Fibroblast of lung (primary cell): ENCODE data around the gene CCT7. TPM values are rescaled to one million over a fixed set of nuclear protein-coding genes. Genes with fewer than 3 reads are reported as not detected.
"Not testable (repeated sequence)": the region's sequence is repeated elsewhere in the genome, so short reads cannot be mapped to it uniquely, and the experiment has no call there.

Experiments used
- DNase-seq, 2 donors: peaks; one replicate each; pipeline versions ENCODE4 v3.0.0 to v3.0.0-alpha.2; 2010; ENCODE audit warnings: low read depth in 2 of 2
- H2AFZ ChIP-seq: 2 replicates; pipeline ENCODE4 v1.5.1; 2012; ENCODE audit warnings: low read length, control low read depth, inconsistent platforms
- H3K27ac ChIP-seq: 2 replicates; pipeline ENCODE4 v1.5.1; 2011; ENCODE audit warnings: low read length, control low read depth; ENCODE audit not compliant: insufficient read depth
- H3K27me3 ChIP-seq: 2 replicates; pipeline ENCODE4 v1.5.1; 2011; ENCODE audit warnings: mild to moderate bottlenecking, low read length; ENCODE audit not compliant: control insufficient read depth, insufficient read depth
- H3K36me3 ChIP-seq: 2 replicates; pipeline ENCODE4 v1.5.1; 2011; ENCODE audit warnings: low read length; ENCODE audit not compliant: control insufficient read depth, insufficient read depth
- H3K4me1 ChIP-seq: 2 replicates; pipeline ENCODE4 v1.5.1; 2011; ENCODE audit warnings: low read length; ENCODE audit not compliant: control insufficient read depth, insufficient read depth; ENCODE audit errors: extremely low read depth
- H3K4me2 ChIP-seq: 2 replicates; pipeline ENCODE4 v1.5.1; 2011; ENCODE audit warnings: low read length, control low read depth; ENCODE audit not compliant: insufficient read depth; ENCODE audit errors: extremely low read depth
- H3K4me3 ChIP-seq, 4 experiments: fragments of 200-600 bp in 1 of 4; sonication (generic) in 1 of 4; replicated peaks in 1 of 4; 2 replicates each; pipeline ENCODE4 v1.5.1; 2011 to 2016; ENCODE audit warnings: low read length in 4 of 4, low read depth in 3 of 4, mild to moderate bottlenecking in 3 of 4, control low read depth in 2 of 4, inconsistent platforms in 1 of 4, mixed read lengths in 1 of 4; ENCODE audit not compliant: insufficient read depth in 1 of 4; ENCODE audit errors: control extremely low read depth in 1 of 4
- H3K79me2 ChIP-seq: 2 replicates; pipeline ENCODE4 v1.5.1; 2012; ENCODE audit warnings: mild to moderate bottlenecking, low read length, inconsistent platforms; ENCODE audit not compliant: control insufficient read depth, insufficient read depth
- H3K9ac ChIP-seq: 2 replicates; pipeline ENCODE4 v1.5.1; 2011; ENCODE audit warnings: mild to moderate bottlenecking, low read length, control low read depth; ENCODE audit not compliant: insufficient read depth
- H3K9me3 ChIP-seq: 2 replicates; pipeline ENCODE4 v1.5.1; 2012; ENCODE audit warnings: low read depth, low read length; ENCODE audit not compliant: control insufficient read depth, insufficient read depth
- H4K20me1 ChIP-seq: 2 replicates; pipeline ENCODE4 v1.5.1; 2011; ENCODE audit warnings: low read length; ENCODE audit not compliant: control insufficient read depth, insufficient read depth; ENCODE audit errors: extremely low read depth
- CTCF ChIP-seq, 2 donors: IDR thresholded peaks in 1 of 2; conservative IDR thresholded peaks in 1 of 2; 1 replicate in 1 of 2; 2 replicates in 1 of 2; pipeline ENCODE4 v1.5.1; 2011 to 2012; ENCODE audit warnings: low read length in 2 of 2, control low read depth in 1 of 2, inconsistent platforms in 1 of 2, low read depth in 1 of 2, mild to moderate bottlenecking in 1 of 2
- EZH2 ChIP-seq: IDR thresholded peaks from 2 replicates; pipeline ENCODE4 v1.5.1; 2012; ENCODE audit warnings: low read length, control low read depth, mild to moderate bottlenecking; ENCODE audit errors: missing control alignments
- polyA plus RNA-seq, 2 donors: library from polyadenylated mRNA; depleted of rRNA in 1 of 2; stranded (reverse) in 1 of 2; unstranded in 1 of 2; fragments of >200 nt; gene quantifications; 2 replicates each; pipeline ENCODE4 v1.2.1, GENCODE V29; 2011 to 2012; ENCODE audit warnings: missing spikeins in 1 of 2
- total RNA-seq: library from RNA; depleted of rRNA; stranded (reverse); fragments of >200 nt; gene quantifications from 2 replicates; pipeline ENCODE4 v1.2.1, GENCODE V29; 2014

CCT7 gene
- total and polyA plus RNA-seq, 2 donors (not counting 1 experiment from before 2014, with no cell fraction given): 233 to 299 TPM

DNA sequence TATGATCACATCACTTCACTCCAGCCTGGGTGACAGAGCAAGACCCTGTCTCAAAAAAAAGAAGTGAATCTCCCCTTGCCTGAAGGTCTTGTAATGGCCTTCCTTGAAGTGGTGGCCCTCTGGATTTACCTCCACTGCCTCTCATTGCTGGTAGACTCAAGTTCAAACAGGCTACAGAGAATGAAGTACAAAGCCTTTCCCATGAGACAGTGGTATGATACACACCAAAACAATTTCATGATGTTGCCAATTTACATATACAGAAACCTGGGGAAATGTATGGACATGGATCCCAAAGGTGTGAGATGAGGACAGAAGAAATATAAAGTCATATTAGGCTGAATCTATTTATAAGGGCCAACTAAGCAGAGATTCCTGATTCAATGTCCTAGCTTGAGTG lies 36.5 kb upstream of the CCT7 start:
- no peaks in the 10 kb centered on the region for H3K36me3 ChIP-seq
- H3K79me2 ChIP-seq: no peaks in the 10 kb centered on the region
- no peak for DNase-seq
- H3K9me3 ChIP-seq: no peaks in the 10 kb centered on the region
- H3K27ac ChIP-seq: no peak overlapping the region
- no peak overlapping the region for H2AFZ ChIP-seq
- H3K4me2 ChIP-seq: no peak overlapping the region
- H3K27me3 ChIP-seq: peaks cover 25% of the 10 kb centered on the region
- no peaks in the 10 kb centered on the region for H4K20me1 ChIP-seq
- H3K9ac ChIP-seq: no peak overlapping the region
- no peaks in the 10 kb centered on the region for H3K4me1 ChIP-seq
- no peak for TF ChIP-seq CTCF (conservative IDR thresholded peaks at IDR 0.05 in 1 of 2, IDR thresholded peaks at IDR 0.05 in 1 of 2; ENCODE audit: low read depth in 1 of 2, low read length in 2 of 2)
- no peak overlapping the region for H3K4me3 ChIP-seq

- H2AFZ ChIP-seq, H3K27ac ChIP-seq, H3K79me2 ChIP-seq, H3K9ac ChIP-seq, H3K4me1 ChIP-seq, H3K4me2 ChIP-seq, H3K4me3 ChIP-seq, H3K9me3 ChIP-seq, H3K36me3 ChIP-seq, H4K20me1 ChIP-seq: not testable (repeated sequence)
- peaks cover 40% of the 10 kb centered on the region for H3K27me3 ChIP-seq
- DNase-seq: peak in 1 of 2 donors; percentile 23
Measured at GRCh38 chr2:73200281-73200680, 33.8 kb upstream of the CCT7 start.

GRCh38 chr2:73202156-73203054 lies 31.7 kb upstream of the CCT7 start, which contains the start of gene NOTO:
NOTO (plus strand) TSS chr2:73202574; CDS start chr2:73202667, 93 bp downstream.
- Histone ChIP-seq H3K27ac (no peak within 1 kb of the TSS), H3K79me2 (no peaks in the 10 kb centered on the region), H3K4me2 (peak within 1 kb of the TSS; percentile 59), H4K20me1 (no peaks in the 10 kb centered on the region), H3K9me3 (no peaks in the 10 kb centered on the region), H3K27me3 (peaks cover 40% of the 10 kb centered on the region), H3K4me3 (peak within 1 kb of the TSS in 2 of 4 experiments; percentile 2 to 27), H3K4me1 (no peaks in the 10 kb centered on the region), H3K9ac (no peak within 1 kb of the TSS), H2AFZ (no peak within 1 kb of the TSS), H3K36me3 (no peaks in the 10 kb centered on the region)
- TF ChIP-seq CTCF (conservative IDR thresholded peaks at IDR 0.05 in 1 of 2, IDR thresholded peaks at IDR 0.05 in 1 of 2; ENCODE audit: low read depth in 1 of 2, low read length in 2 of 2) (no peak), EZH2 (no peak)
- DNase-seq: peak in 1 of 2 donors; percentile 34
